Nephron (organoid): ENCODE measurements around the gene GNB5.

Source experiments
- H3K27ac Mint-ChIP-seq, 3 experiments: 2 replicates each; pipeline ENCODE4 v1.8.0; 2020; ENCODE audit warnings: mixed read lengths in 3 of 3, mild to moderate bottlenecking in 2 of 3, moderate library complexity in 1 of 3
- H3K27me3 Mint-ChIP-seq: 2 replicates; pipeline ENCODE4 v1.8.0; 2021; ENCODE audit warnings: low read depth, mild to moderate bottlenecking, moderate library complexity, mixed read lengths
- H3K36me3 Mint-ChIP-seq: 2 replicates; pipeline ENCODE4 v1.8.0; 2020; ENCODE audit warnings: low read depth, mixed read lengths
- H3K4me1 Mint-ChIP-seq: 2 replicates; pipeline ENCODE4 v1.8.0; 2020; ENCODE audit warnings: mixed read lengths
- H3K4me3 Mint-ChIP-seq, 3 experiments: 2 replicates each; pipeline ENCODE4 v1.8.0; 2020; ENCODE audit warnings: mild to moderate bottlenecking in 3 of 3, mixed read lengths in 3 of 3, moderate library complexity in 2 of 3
- H3K9me3 Mint-ChIP-seq: 2 replicates; pipeline ENCODE4 v1.8.0; 2020; ENCODE audit warnings: mixed read lengths
- CTCF ChIP-seq, 3 experiments: fragments of 200-600 bp; sonication (generic); IDR thresholded peaks; one replicate each; pipeline ENCODE4 v1.5.0; 2021; ENCODE audit warnings: antibody characterized with exemption in 3 of 3; ENCODE audit not compliant: unreplicated experiment in 3 of 3

The GNB5 gene

GRCh38 chr15:52224211-52224610 is 33.0 kb upstream of the GNB5 start:
- TF ChIP-seq CTCF (IDR thresholded peaks at IDR 0.05; ENCODE audit: unreplicated experiment in 3 of 3) = no peak
- peaks cover 23% of the 10 kb centered on the region for H3K36me3 Mint-ChIP-seq
- no peak overlapping the region for H3K27ac Mint-ChIP-seq
- no peaks in the 10 kb centered on the region for H3K4me1 Mint-ChIP-seq
- H3K9me3 Mint-ChIP-seq = no peaks in the 10 kb centered on the region
- H3K27me3 Mint-ChIP-seq = peaks cover 5% of the 10 kb centered on the region
- H3K4me3 Mint-ChIP-seq = no peak overlapping the region

- H3K9me3 Mint-ChIP-seq = no peaks in the 10 kb centered on the region
- TF ChIP-seq CTCF (IDR thresholded peaks at IDR 0.05; ENCODE audit: unreplicated experiment in 3 of 3) = no peak
- no peaks in the 10 kb centered on the region for H3K4me1 Mint-ChIP-seq
- peaks cover 20% of the 10 kb centered on the region for H3K36me3 Mint-ChIP-seq
- H3K27ac Mint-ChIP-seq = no peak overlapping the region
- H3K4me3 Mint-ChIP-seq = no peak overlapping the region
- H3K27me3 Mint-ChIP-seq = peaks cover 5% of the 10 kb centered on the region
Measured at GRCh38 chr15:52221730-52222129, 30.5 kb upstream of the GNB5 start.

DNA sequence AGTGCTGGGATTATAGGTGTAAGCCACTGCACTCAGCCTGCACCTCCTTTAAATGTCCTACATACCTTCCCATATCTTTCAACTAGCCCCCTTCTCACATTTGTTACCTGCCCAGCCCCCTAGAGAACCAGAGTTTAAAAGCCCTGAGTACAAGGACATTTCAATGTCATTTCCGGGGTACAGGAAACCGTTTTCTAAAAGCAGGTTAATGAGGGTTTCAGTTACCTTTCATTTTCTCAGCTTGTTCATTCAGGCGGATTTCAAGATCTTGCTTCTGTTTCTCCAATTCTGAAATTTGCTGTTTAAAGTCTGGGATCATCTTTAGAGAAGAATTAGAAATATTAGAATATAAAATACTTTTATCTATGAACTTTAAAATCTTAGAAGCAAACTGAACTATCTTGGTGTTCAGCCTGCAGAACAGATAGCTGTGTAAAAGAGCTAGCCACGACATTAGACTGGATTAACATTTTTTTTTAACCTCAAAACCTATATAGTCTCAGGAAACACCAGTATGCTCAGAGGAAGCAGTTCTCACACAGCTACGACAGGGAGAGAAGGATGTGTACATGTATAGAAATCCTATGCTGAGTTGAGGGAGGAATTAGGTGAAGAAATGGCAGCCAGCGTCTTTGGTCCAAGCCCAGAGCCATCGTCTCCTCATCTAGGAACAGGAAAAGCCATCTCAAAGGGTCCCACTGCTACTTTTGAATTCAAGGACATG is 29.9 kb upstream of the GNB5 start:
- H3K27ac Mint-ChIP-seq = no peak overlapping the region
- no peaks in the 10 kb centered on the region for H3K9me3 Mint-ChIP-seq
- no peak overlapping the region for H3K4me3 Mint-ChIP-seq
- no peak for TF ChIP-seq CTCF (IDR thresholded peaks at IDR 0.05; ENCODE audit: unreplicated experiment in 3 of 3)
- H3K27me3 Mint-ChIP-seq = peaks cover 5% of the 10 kb centered on the region
- peaks cover 20% of the 10 kb centered on the region for H3K36me3 Mint-ChIP-seq
- no peaks in the 10 kb centered on the region for H3K4me1 Mint-ChIP-seq

GRCh38 chr15:52220251-52220650 is 29.1 kb upstream of the GNB5 start:
- H3K27ac Mint-ChIP-seq = no peak overlapping the region
- peaks cover 5% of the 10 kb centered on the region for H3K27me3 Mint-ChIP-seq
- H3K4me3 Mint-ChIP-seq = no peak overlapping the region
- no peaks in the 10 kb centered on the region for H3K9me3 Mint-ChIP-seq
- TF ChIP-seq CTCF (IDR thresholded peaks at IDR 0.05; ENCODE audit: unreplicated experiment in 3 of 3) = no peak
- H3K36me3 Mint-ChIP-seq = peaks cover 20% of the 10 kb centered on the region
- H3K4me1 Mint-ChIP-seq = no peaks in the 10 kb centered on the region

GRCh38 chr15:52218816-52219215 is 27.6 kb upstream of the GNB5 start:
- peaks cover 5% of the 10 kb centered on the region for H3K27me3 Mint-ChIP-seq

More at GRCh38 chr15:52218816-52219215, 27.6 kb upstream of the GNB5 start:
- H3K36me3 Mint-ChIP-seq = peaks cover 15% of the 10 kb centered on the region
- no peaks in the 10 kb centered on the region for H3K9me3 Mint-ChIP-seq
- peaks cover 5% of the 10 kb centered on the region for H3K4me1 Mint-ChIP-seq
- H3K27ac Mint-ChIP-seq = no peak overlapping the region
- H3K4me3 Mint-ChIP-seq = no peak overlapping the region
- no peak for TF ChIP-seq CTCF (IDR thresholded peaks at IDR 0.05; ENCODE audit: unreplicated experiment in 3 of 3)
